PC-3 (cell line): ENCODE measurements around the gene GRIN1. TPM values are rescaled to one million over a fixed set of nuclear protein-coding genes. Genes with fewer than 3 reads are reported as not detected.

Experiments
- ATAC-seq: fragments of 200-7000 bp; cut with Tn5 transposase; 2 replicates; pipeline ENCODE4 v1.9.1; 2020; ENCODE audit warnings: mild to moderate bottlenecking, moderate library complexity
- BruUV-seq: library from RNA; stranded (reverse); fragments of 400-500 nt; replicated peaks from 2 replicates; lab custom pipeline; 2021; lab: Mats Ljungman, UMichigan
- CTCF ChIA-PET: fragments of 300-600 bp; sonication (Branson Sonifier 250); formaldehyde crosslinking; loops from one replicate; lab custom pipeline; 2022; ENCODE audit warnings: antibody characterized with exemption; lab: Charles Lee
- POLR2A ChIA-PET: fragments of 300-600 bp; sonication (Branson Sonifier 250); formaldehyde crosslinking; loops from one replicate; lab custom pipeline; 2022; ENCODE audit warnings: antibody characterized with exemption; ENCODE audit not compliant: unreplicated experiment; lab: Charles Lee
- DNase-seq: peaks from one replicate; pipeline ENCODE4 v3.0.0-alpha.2; 2015
- H2AFZ ChIP-seq: fragments of 300-600 bp; sonication (generic); 2 replicates; pipeline ENCODE4 v1.6.0; 2016; ENCODE audit warnings: antibody characterized with exemption, low read length
- H3F3A ChIP-seq: fragments of 300-600 bp; sonication (generic); one replicate; pipeline ENCODE4 v1.6.0; 2017; ENCODE audit warnings: antibody characterized with exemption, low read length, control low read depth, mild to moderate bottlenecking; ENCODE audit not compliant: unreplicated experiment
- H3K27ac ChIP-seq: fragments of 300-600 bp; sonication (generic); 2 replicates; pipeline ENCODE4 v1.5.1; 2016; ENCODE audit warnings: mild to moderate bottlenecking, low read length
- H3K27me3 ChIP-seq: fragments of 300-600 bp; sonication (generic); 2 replicates; pipeline ENCODE4 v1.6.1; 2016; ENCODE audit warnings: low read length, mixed read lengths
- H3K36me3 ChIP-seq: fragments of 300-600 bp; sonication (generic); 2 replicates; pipeline ENCODE4 v1.6.1; 2016; ENCODE audit warnings: low read depth, mixed run types, low read length, mixed read lengths
- H3K4me1 ChIP-seq: fragments of 300-600 bp; sonication (generic); 2 replicates; pipeline ENCODE4 v1.5.1; 2016; ENCODE audit warnings: low read length; ENCODE audit not compliant: insufficient read depth
- H3K4me2 ChIP-seq: fragments of 300-600 bp; sonication (generic); 2 replicates; pipeline ENCODE4 v1.6.0; 2016; ENCODE audit warnings: low read length
- H3K4me3 ChIP-seq: fragments of 300-600 bp; sonication (generic); 2 replicates; pipeline ENCODE4 v1.5.1; 2016; ENCODE audit warnings: mild to moderate bottlenecking, low read length, mixed read lengths
- H3K79me2 ChIP-seq: fragments of 300-600 bp; sonication (generic); 2 replicates; pipeline ENCODE4 v1.6.1; 2017; ENCODE audit warnings: low read length, mixed read lengths
- H3K9ac ChIP-seq: fragments of 300-600 bp; sonication (generic); 2 replicates; pipeline ENCODE4 v1.6.0; 2016; ENCODE audit warnings: mild to moderate bottlenecking, low read length
- H3K9me2 ChIP-seq: fragments of 300-600 bp; sonication (generic); replicated peaks from 2 replicates; pipeline ENCODE4 v1.6.1; 2016; ENCODE audit warnings: mixed run types, low read length, mixed read lengths
- H3K9me3 ChIP-seq: fragments of 300-600 bp; sonication (generic); 2 replicates; pipeline ENCODE4 v1.6.1; 2016; ENCODE audit warnings: low read length, mixed read lengths
- H4K20me1 ChIP-seq: fragments of 300-600 bp; sonication (generic); 2 replicates; pipeline ENCODE4 v1.6.1; 2016; ENCODE audit warnings: low read length, mixed read lengths
- EZH2 ChIP-seq: fragments of 300-600 bp; sonication (generic); IDR thresholded peaks from one replicate; pipeline ENCODE4 v1.6.1; 2017; ENCODE audit warnings: antibody characterized with exemption, mild to moderate bottlenecking, low read length; ENCODE audit not compliant: unreplicated experiment
- EZH2phosphoT487 ChIP-seq: fragments of 300-600 bp; sonication (generic); IDR thresholded peaks from 2 replicates; pipeline ENCODE4 v1.6.1; 2018; ENCODE audit warnings: mild to moderate bottlenecking, antibody characterized with exemption, low read length, borderline replicate concordance
- intact Hi-C: fragments of 100-400 bp; cut with micrococcal nuclease; formaldehyde crosslinking; loops from 2 replicates; pipeline ENCODE4 v1.9.0; 2023
- total RNA-seq: library from RNA; depleted of rRNA; stranded (reverse); fragments of >200 nt; gene quantifications from 2 replicates; pipeline ENCODE4 v1.2.3, GENCODE V29; 2014
- TF ChIP-seq, protein P1 (sequence below): fragments of 300-600 bp; sonication (generic); conservative IDR thresholded peaks from 2 replicates; pipeline ENCODE4 v1.5.1; 2017; ENCODE audit warnings: antibody characterized with exemption, low read depth, mild to moderate bottlenecking, low read length

GRIN1 gene
- total RNA-seq, 1 experiment from 2014 or later, result 0.11 TPM

DNA sequence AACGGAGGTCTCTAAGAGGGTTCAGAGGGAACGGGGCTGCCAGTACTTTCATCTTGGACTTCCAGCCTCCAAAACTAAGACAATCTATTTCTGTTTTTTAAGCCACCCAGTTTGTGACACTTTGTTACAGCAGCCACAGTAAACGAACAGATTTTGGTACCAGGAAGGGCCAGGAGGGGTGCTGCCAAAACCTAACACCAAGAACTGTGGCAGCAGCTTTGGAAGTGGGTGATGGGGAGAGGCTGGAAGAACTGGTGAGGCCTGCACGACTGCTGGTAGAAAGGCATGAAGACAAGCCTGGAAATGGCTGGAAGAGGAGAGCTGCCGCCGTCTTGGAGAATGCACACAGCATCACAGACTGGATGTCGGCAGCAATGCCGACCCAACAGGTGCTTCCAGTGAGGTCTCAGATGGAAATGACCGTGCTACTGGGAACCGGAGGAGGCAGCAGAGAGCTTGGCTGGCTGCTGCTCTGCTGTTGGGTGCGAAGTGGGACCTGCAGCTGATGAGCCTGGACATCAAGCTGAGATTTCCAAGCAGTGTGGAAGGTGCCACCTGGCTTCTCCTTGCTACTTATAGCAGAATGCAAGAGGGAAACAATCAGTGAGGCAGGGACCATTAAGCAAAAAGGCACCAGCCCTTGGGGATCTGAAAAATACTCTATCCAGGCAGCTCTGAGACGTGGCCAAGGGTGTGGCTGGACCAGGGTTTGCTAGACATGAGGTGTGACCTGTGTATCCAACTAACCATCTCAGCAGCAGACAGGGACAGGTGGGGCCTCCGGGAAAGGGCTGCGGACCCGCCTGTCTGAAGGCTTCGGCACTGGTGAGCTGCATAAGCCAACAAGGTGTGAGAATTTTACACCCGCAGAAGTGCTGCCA, 37.6 kb downstream of the GRIN1 start:
- H2AFZ ChIP-seq, result no peak overlapping the region
- no peaks in the 10 kb centered on the region for H3K9me2 ChIP-seq
- H4K20me1 ChIP-seq, result no peaks in the 10 kb centered on the region
- H3F3A ChIP-seq, result no peaks in the 10 kb centered on the region
- H3K9ac ChIP-seq, result no peak overlapping the region
- H3K27me3 ChIP-seq, result no peaks in the 10 kb centered on the region
- H3K9me3 ChIP-seq, result no peaks in the 10 kb centered on the region
- ChIA-PET POLR2A (interaction anchor here (0.6 kb wide), 1 partner anchor 26 kb away, joined by 27 read pairs; no protein-coding TSS in a partner anchor), CTCF (no interaction called here)
- H3K27ac ChIP-seq, result no peak overlapping the region
- intact Hi-C loops, result no loop called here
- BruUV-seq, result no TSS peak
- H3K4me1 ChIP-seq, result no peaks in the 10 kb centered on the region
- H3K4me2 ChIP-seq, result no peak overlapping the region
- TF ChIP-seq, protein P1, sequence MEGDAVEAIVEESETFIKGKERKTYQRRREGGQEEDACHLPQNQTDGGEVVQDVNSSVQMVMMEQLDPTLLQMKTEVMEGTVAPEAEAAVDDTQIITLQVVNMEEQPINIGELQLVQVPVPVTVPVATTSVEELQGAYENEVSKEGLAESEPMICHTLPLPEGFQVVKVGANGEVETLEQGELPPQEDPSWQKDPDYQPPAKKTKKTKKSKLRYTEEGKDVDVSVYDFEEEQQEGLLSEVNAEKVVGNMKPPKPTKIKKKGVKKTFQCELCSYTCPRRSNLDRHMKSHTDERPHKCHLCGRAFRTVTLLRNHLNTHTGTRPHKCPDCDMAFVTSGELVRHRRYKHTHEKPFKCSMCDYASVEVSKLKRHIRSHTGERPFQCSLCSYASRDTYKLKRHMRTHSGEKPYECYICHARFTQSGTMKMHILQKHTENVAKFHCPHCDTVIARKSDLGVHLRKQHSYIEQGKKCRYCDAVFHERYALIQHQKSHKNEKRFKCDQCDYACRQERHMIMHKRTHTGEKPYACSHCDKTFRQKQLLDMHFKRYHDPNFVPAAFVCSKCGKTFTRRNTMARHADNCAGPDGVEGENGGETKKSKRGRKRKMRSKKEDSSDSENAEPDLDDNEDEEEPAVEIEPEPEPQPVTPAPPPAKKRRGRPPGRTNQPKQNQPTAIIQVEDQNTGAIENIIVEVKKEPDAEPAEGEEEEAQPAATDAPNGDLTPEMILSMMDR, result peak; percentile 60
- no peak for TF ChIP-seq EZH2
- TF ChIP-seq EZH2phosphoT487, result no peak
- H3K36me3 ChIP-seq, result no peaks in the 10 kb centered on the region
- no peaks in the 10 kb centered on the region for H3K79me2 ChIP-seq
- ATAC-seq (peak; percentile 74), DNase-seq (peak; percentile 53)
- no peak overlapping the region for H3K4me3 ChIP-seq

DNA sequence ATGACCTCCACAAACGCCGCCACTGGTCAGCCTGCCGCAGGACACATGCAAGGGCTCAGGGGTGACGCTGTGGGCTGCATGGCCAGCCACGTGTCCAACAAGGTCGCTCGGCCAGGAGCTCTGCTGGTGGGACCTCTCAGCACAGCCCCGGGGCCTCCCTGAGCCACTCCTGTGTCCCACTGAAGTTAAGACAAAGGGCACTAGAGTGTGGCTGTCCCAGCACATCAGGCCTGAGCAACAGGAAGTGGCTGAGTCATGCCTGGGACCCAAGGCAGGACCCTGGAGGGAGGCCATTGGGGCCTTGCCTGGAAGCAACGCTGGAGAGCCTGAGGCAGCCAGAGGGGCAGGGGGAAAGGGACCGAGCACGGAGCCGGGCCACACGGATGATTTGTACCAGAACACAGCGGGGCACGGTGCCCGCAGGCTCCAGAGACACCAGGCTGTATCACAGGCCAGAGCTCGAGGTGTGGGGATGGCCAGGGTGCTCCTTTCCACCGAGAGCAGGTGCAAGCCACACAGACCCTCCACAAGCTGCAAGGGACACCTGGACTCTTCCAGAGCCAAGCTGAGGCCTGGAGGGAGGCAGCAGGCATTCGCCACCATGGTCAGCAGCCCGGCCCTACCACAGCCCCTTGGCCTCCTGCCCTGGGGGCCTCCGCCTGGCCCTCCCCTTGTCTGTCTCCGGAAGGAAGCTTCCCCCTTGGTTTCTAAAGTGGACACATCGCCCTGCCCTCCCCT, 39.4 kb downstream of the GRIN1 start:
- DNase-seq (no peak), ATAC-seq (peak; percentile 39; the same call in 1 of the 2 replicates)
- no peaks in the 10 kb centered on the region for H3K4me1 ChIP-seq
- intact Hi-C loops, result no loop called here
- TF ChIP-seq, protein P1, result no peak
- TF ChIP-seq EZH2phosphoT487 (no peak), EZH2 (no peak)
- no peaks in the 10 kb centered on the region for H4K20me1 ChIP-seq
- H3K27ac ChIP-seq, result no peak overlapping the region
- H3K27me3 ChIP-seq, result no peaks in the 10 kb centered on the region
- no peak overlapping the region for H3K4me3 ChIP-seq
- no peak overlapping the region for H3K9ac ChIP-seq
- no peaks in the 10 kb centered on the region for H3F3A ChIP-seq
- H3K9me3 ChIP-seq, result no peaks in the 10 kb centered on the region
- BruUV-seq, result no TSS peak
- H3K36me3 ChIP-seq, result no peaks in the 10 kb centered on the region
- ChIA-PET POLR2A (interaction anchor here (0.6 kb wide), 1 partner anchor 49 kb away, joined by 3 read pairs; no protein-coding TSS in a partner anchor), CTCF (no interaction called here)
- H2AFZ ChIP-seq, result no peak overlapping the region
- H3K4me2 ChIP-seq, result no peak overlapping the region
- no peaks in the 10 kb centered on the region for H3K79me2 ChIP-seq
- no peaks in the 10 kb centered on the region for H3K9me2 ChIP-seq
